Measurements from ENCODE around the gene MCF2L.

Gene MCF2L

GRCh38 chr13:112983042-112983305, 14.0 kb downstream of the MCF2L start:
- no peak for DNase-seq

GRCh38 chr13:112983428-112984196, 14.6 kb downstream of the MCF2L start:
- no peak for DNase-seq

- no peak for DNase-seq
These were observed 15.5 kb downstream of the MCF2L start for GRCh38 chr13:112984501-112984900.

GRCh38 chr13:112984954-112985802, 16.2 kb downstream of the MCF2L start:
- no peak for DNase-seq

GRCh38 chr13:112985803-112986408, 16.9 kb downstream of the MCF2L start:
- no peak for DNase-seq

- no peak for DNase-seq
These were observed 17.5 kb downstream of the MCF2L start for GRCh38 chr13:112986470-112986869.

- DNase-seq, result no peak
These were observed 18.1 kb downstream of the MCF2L start for GRCh38 chr13:112986946-112987681.

- DNase-seq, result no peak
These were observed 18.6 kb downstream of the MCF2L start for GRCh38 chr13:112987682-112988024.

GRCh38 chr13:112990783-112991182, 21.8 kb downstream of the MCF2L start:
- DNase-seq, result no peak

GRCh38 chr13:112991609-112992008, 22.6 kb downstream of the MCF2L start:
- DNase-seq, result no peak

GRCh38 chr13:112992931-112993680, 24.1 kb downstream of the MCF2L start:
- DNase-seq, result no peak

GRCh38 chr13:112994084-112994780, 25.2 kb downstream of the MCF2L start:
- DNase-seq, result no peak

- no peak for DNase-seq
These were observed 25.9 kb downstream of the MCF2L start for GRCh38 chr13:112994781-112995355.

- DNase-seq, result no peak
These were observed 26.6 kb downstream of the MCF2L start for GRCh38 chr13:112995395-112996191.

- DNase-seq, result no peak
These were observed 27.7 kb downstream of the MCF2L start for GRCh38 chr13:112996671-112997091.

- DNase-seq, result no peak
These were observed 28.4 kb downstream of the MCF2L start for GRCh38 chr13:112997188-112998130.

GRCh38 chr13:112998521-112999280, 29.7 kb downstream of the MCF2L start:
- DNase-seq, result no peak

GRCh38 chr13:112999414-113000177, 30.6 kb downstream of the MCF2L start:
- no peak for DNase-seq

Data from DMS 273 treated with DMSO at 0.1 percent for 48 hours (cell line).